Stimulated activated effector memory CD8-positive, alpha-beta T cell treated with anti-CD3 and anti-CD28 coated beads, Interleukin-12 subunit alpha, Interleukin-12 subunit beta, amount 100 ng/mL, for 72 hours (primary cell): ENCODE data around the gene DCAF6.

Experiments
- ATAC-seq: fragments of 150-1000 bp; cut with Tn5 transposase; 2 replicates; pipeline ENCODE4 v1.10.0; 2021
- DNase-seq, 2 donors: peaks; one replicate each; pipeline ENCODE4 v3.0.0; 2021 to 2022; ENCODE audit warnings: low spot score in 2 of 2
- H3K27ac Mint-ChIP-seq: one replicate; pipeline ENCODE4 v1.8.0; 2022; ENCODE audit warnings: mild to moderate bottlenecking, mixed read lengths
- H3K36me3 Mint-ChIP-seq: one replicate; pipeline ENCODE4 v1.8.0; 2022; ENCODE audit warnings: mild to moderate bottlenecking, mixed read lengths
- H3K4me1 Mint-ChIP-seq: one replicate; pipeline ENCODE4 v1.8.0; 2022; ENCODE audit warnings: mixed read lengths
- H3K4me3 Mint-ChIP-seq: one replicate; pipeline ENCODE4 v1.8.0; 2022; ENCODE audit warnings: mild to moderate bottlenecking, mixed read lengths
- H3K9me3 Mint-ChIP-seq: one replicate; pipeline ENCODE4 v1.8.0; 2022; ENCODE audit warnings: mixed read lengths

DCAF6 gene

DNA sequence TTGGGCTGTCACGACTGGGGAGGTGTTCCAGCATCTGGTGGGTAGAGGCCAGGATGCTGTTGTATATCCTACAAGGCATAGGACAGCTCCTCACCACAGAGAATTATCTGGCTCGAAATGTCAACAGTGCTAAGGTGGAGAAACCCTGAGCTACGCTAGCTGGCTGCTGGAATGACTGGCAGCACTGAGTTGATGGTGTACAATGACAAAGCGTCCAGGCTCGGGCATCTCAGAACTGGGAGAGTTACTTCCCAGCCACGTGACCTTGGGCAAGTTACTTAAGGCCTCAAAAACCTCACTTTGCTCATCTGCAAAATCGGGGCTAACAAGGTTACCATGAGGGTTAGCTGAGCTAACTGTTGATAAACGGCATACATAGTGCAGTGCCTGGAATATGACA, 164.9 kb downstream of the DCAF6 start:
- H3K36me3 Mint-ChIP-seq, result no peaks in the 10 kb centered on the region
- H3K4me1 Mint-ChIP-seq, result no peaks in the 10 kb centered on the region
- ATAC-seq (no peak), DNase-seq (no peak)
- H3K27ac Mint-ChIP-seq, result no peak overlapping the region
- no peak overlapping the region for H3K4me3 Mint-ChIP-seq
- H3K9me3 Mint-ChIP-seq, result no peaks in the 10 kb centered on the region

DNA sequence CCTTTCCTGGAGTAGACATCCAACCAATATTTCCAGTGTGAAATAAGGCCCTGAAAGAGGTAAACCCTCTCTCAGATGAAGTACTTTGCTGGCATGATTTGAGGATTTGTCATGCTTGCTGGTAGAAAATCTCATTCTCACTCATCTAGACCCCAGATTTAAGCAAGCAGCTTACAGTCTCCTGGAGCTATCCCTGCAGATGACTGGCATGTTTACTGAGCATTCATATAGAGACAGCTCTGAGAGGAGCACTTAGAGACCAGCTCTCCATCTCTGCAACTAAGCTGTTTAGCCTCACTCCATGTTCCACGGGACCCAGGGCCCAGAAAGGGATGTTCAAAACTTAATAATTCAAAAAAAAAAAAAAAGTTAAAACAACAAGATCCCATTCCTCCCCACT, 166.0 kb downstream of the DCAF6 start:
- H3K36me3 Mint-ChIP-seq, result no peaks in the 10 kb centered on the region
- H3K9me3 Mint-ChIP-seq, result no peaks in the 10 kb centered on the region
- no peak overlapping the region for H3K4me3 Mint-ChIP-seq
- ATAC-seq (peak; percentile 40), DNase-seq (no peak)
- H3K27ac Mint-ChIP-seq, result no peak overlapping the region
- no peaks in the 10 kb centered on the region for H3K4me1 Mint-ChIP-seq

- ATAC-seq, result no peak
- Mint-ChIP-seq H3K4me3 (no peak overlapping the region), H3K36me3 (no peaks in the 10 kb centered on the region), H3K27ac (no peak overlapping the region), H3K9me3 (no peaks in the 10 kb centered on the region), H3K4me1 (no peaks in the 10 kb centered on the region)
- no peak for DNase-seq
Measured at GRCh38 chr1:168104535-168104934, 168.1 kb downstream of the DCAF6 start.

GRCh38 chr1:168105846-168106245, 169.4 kb downstream of the DCAF6 start:
- Mint-ChIP-seq H3K36me3 (no peaks in the 10 kb centered on the region), H3K4me3 (no peak overlapping the region), H3K4me1 (no peaks in the 10 kb centered on the region), H3K9me3 (no peaks in the 10 kb centered on the region), H3K27ac (no peak overlapping the region)
- ATAC-seq (no peak), DNase-seq (no peak)

DNA sequence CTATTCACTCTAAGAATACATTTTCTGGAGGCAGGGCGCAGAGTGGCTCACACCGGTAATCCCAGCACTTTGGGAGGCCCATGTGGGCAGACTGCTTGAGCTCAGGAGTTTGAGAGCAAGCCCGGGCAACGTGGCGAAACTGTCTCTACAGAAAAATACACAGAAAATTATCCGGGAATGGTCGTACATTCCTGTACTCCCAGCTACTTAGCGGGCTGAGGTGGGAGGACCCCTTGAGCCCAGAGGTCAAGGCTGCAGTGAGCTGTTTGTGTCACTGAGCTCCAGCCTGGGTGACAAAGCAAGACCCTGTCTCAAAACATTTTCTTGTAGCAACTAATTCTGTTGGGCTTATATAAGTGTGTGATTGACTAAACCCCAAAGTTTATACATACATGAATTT, 169.8 kb downstream of the DCAF6 start:
- H3K4me1 Mint-ChIP-seq, result no peaks in the 10 kb centered on the region
- no peak overlapping the region for H3K27ac Mint-ChIP-seq
- ATAC-seq (no peak), DNase-seq (no peak)
- no peaks in the 10 kb centered on the region for H3K9me3 Mint-ChIP-seq
- no peak overlapping the region for H3K4me3 Mint-ChIP-seq
- H3K36me3 Mint-ChIP-seq, result no peaks in the 10 kb centered on the region

- ATAC-seq (no peak), DNase-seq (no peak)
- H3K27ac Mint-ChIP-seq, result no peak overlapping the region
- H3K9me3 Mint-ChIP-seq, result no peaks in the 10 kb centered on the region
- H3K36me3 Mint-ChIP-seq, result no peaks in the 10 kb centered on the region
- H3K4me3 Mint-ChIP-seq, result no peak overlapping the region
- no peaks in the 10 kb centered on the region for H3K4me1 Mint-ChIP-seq
Measured at GRCh38 chr1:168110896-168111545, 174.5 kb downstream of the DCAF6 start.

GRCh38 chr1:168112673-168113305, 176.3 kb downstream of the DCAF6 start:
- ATAC-seq, result peak; percentile 85
- peak; percentile 7 to 54 for DNase-seq
- Mint-ChIP-seq H3K4me1 (no peaks in the 10 kb centered on the region), H3K27ac (no peak overlapping the region), H3K4me3 (no peak overlapping the region), H3K36me3 (no peaks in the 10 kb centered on the region), H3K9me3 (no peaks in the 10 kb centered on the region)

GRCh38 chr1:168114845-168115244, 178.4 kb downstream of the DCAF6 start:
- Mint-ChIP-seq H3K36me3 (no peaks in the 10 kb centered on the region), H3K4me1 (no peaks in the 10 kb centered on the region), H3K27ac (no peak overlapping the region), H3K9me3 (no peaks in the 10 kb centered on the region), H3K4me3 (no peak overlapping the region)
- DNase-seq (no peak), ATAC-seq (no peak)

- no peak for ATAC-seq
- no peak overlapping the region for H3K4me3 Mint-ChIP-seq
- no peaks in the 10 kb centered on the region for H3K9me3 Mint-ChIP-seq
- DNase-seq, result no peak
- H3K36me3 Mint-ChIP-seq, result no peaks in the 10 kb centered on the region
- no peak overlapping the region for H3K27ac Mint-ChIP-seq
- H3K4me1 Mint-ChIP-seq, result no peaks in the 10 kb centered on the region
Measured at GRCh38 chr1:168116327-168116799, 179.9 kb downstream of the DCAF6 start.

- ATAC-seq (no peak), DNase-seq (no peak)
- Mint-ChIP-seq H3K36me3 (no peaks in the 10 kb centered on the region), H3K4me1 (no peaks in the 10 kb centered on the region), H3K27ac (no peak overlapping the region), H3K9me3 (no peaks in the 10 kb centered on the region), H3K4me3 (no peak overlapping the region)
Measured at GRCh38 chr1:168119750-168120149, 183.3 kb downstream of the DCAF6 start.

GRCh38 chr1:168121401-168122011, 185.0 kb downstream of the DCAF6 start:
- H3K9me3 Mint-ChIP-seq, result no peaks in the 10 kb centered on the region
- H3K4me3 Mint-ChIP-seq, result no peak overlapping the region
- DNase-seq (no peak), ATAC-seq (no peak)
- no peaks in the 10 kb centered on the region for H3K4me1 Mint-ChIP-seq
- H3K36me3 Mint-ChIP-seq, result no peaks in the 10 kb centered on the region
- H3K27ac Mint-ChIP-seq, result no peak overlapping the region

DNA sequence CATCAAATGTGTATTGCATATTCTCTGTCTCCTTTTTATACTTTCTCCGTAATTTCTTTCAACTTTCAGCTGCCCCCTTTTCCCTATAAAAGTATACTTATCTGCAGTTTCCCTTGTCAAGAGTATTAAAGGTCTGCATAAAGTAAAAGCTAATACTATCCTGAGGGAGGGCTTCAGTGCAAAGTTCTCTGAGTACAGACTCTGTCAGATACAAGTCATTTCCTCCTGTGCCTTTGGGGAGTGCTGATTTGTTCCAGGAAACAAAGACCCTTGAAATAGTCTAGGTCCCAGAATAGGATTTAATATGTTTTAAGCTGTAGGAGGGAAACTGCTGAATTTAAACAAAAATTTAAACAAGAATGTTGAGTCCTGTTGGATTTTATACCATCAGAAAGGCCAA, 188.6 kb downstream of the DCAF6 start:
- no peaks in the 10 kb centered on the region for H3K4me1 Mint-ChIP-seq
- no peak for DNase-seq
- H3K27ac Mint-ChIP-seq, result no peak overlapping the region
- no peaks in the 10 kb centered on the region for H3K36me3 Mint-ChIP-seq
- no peak for ATAC-seq
- H3K9me3 Mint-ChIP-seq, result no peaks in the 10 kb centered on the region
- H3K4me3 Mint-ChIP-seq, result no peak overlapping the region
